Measurements from ENCODE around the gene TRIM9.

The TRIM9 gene

DNA sequence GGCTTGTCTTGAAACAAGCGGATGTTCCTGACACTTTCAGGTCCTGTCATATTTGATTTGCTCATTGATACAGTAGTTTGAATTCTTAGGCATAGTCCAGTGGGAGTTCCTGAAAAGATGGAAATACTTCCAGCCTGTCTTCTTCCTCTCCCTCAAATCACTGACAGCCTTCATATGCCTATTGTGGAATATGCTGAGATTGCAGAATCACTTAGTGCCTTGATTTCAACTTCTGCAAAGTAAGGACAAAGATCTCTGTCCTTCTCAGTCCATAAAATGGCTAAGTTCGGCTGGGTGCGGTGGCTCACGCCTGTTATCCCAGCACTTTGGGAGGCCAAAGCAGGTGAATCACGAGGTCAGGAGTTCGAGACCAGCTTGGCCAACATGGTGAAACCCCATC lies 143.9 kb downstream of the TRIM9 start:
- H3K36me3 ChIP-seq (replicated peaks; ENCODE audit: insufficient read depth, low read length), result no peaks in the 10 kb centered on the region
- H3F3A ChIP-seq (ENCODE audit: insufficient read depth, low read length), result no peaks in the 10 kb centered on the region
- H3K27ac ChIP-seq (ENCODE audit: low read length), result no peak overlapping the region
- no peaks in the 10 kb centered on the region for H3K27me3 ChIP-seq (replicated peaks; ENCODE audit: insufficient read depth, low read length)
- no peak for DNase-seq
- H3K9me2 ChIP-seq (replicated peaks; ENCODE audit: insufficient read depth, low read length), result no peaks in the 10 kb centered on the region
- H3K4me1 ChIP-seq (ENCODE audit: low read length), result no peaks in the 10 kb centered on the region
- no peak overlapping the region for H3K9ac ChIP-seq (ENCODE audit: low read length)
- no peaks in the 10 kb centered on the region for H4K20me1 ChIP-seq (ENCODE audit: insufficient read depth, low read length)
- no peak overlapping the region for H3K4me2 ChIP-seq (ENCODE audit: low read depth, low read length)
- no peaks in the 10 kb centered on the region for H3K9me3 ChIP-seq (replicated peaks; ENCODE audit: insufficient read depth, low read length)
- TF ChIP-seq EZH2phosphoT487 (IDR thresholded peaks at IDR 0.05; ENCODE audit: low read length) (no peak), EZH2 (optimal IDR thresholded peaks at IDR 0.05; ENCODE audit: low read depth, low read length) (no peak)
- TF ChIP-seq, protein P1, sequence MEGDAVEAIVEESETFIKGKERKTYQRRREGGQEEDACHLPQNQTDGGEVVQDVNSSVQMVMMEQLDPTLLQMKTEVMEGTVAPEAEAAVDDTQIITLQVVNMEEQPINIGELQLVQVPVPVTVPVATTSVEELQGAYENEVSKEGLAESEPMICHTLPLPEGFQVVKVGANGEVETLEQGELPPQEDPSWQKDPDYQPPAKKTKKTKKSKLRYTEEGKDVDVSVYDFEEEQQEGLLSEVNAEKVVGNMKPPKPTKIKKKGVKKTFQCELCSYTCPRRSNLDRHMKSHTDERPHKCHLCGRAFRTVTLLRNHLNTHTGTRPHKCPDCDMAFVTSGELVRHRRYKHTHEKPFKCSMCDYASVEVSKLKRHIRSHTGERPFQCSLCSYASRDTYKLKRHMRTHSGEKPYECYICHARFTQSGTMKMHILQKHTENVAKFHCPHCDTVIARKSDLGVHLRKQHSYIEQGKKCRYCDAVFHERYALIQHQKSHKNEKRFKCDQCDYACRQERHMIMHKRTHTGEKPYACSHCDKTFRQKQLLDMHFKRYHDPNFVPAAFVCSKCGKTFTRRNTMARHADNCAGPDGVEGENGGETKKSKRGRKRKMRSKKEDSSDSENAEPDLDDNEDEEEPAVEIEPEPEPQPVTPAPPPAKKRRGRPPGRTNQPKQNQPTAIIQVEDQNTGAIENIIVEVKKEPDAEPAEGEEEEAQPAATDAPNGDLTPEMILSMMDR (IDR thresholded peaks at IDR 0.05; ENCODE audit: low read length), result no peak
- H3K79me2 ChIP-seq (ENCODE audit: low read length), result no peaks in the 10 kb centered on the region
- H3K4me3 ChIP-seq (ENCODE audit: low read length), result no peak overlapping the region
- no peak overlapping the region for H2AFZ ChIP-seq (ENCODE audit: low read length)

DNA sequence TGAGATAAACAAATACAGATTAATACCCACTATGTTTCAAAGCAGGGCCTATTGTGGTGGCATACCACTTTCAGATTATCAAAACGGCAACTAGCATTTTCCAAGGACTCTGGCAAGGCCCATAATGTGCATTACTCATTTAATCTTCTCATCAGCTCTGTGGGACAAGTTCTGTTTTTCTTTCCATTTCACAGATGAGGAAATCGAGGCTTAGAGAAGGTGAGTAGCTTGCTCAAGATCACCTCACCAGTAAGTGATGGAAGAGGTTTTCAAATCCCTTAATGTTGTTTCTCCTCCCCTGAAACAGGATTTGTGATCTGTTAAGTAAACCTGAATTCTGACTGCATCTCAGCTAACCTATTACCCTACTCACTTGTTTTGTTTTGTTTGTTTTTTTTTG lies 146.7 kb downstream of the TRIM9 start:
- no peak for DNase-seq
- no peak overlapping the region for H3K9ac ChIP-seq (ENCODE audit: low read length)
- no peak overlapping the region for H2AFZ ChIP-seq (ENCODE audit: low read length)
- H3K4me3 ChIP-seq (ENCODE audit: low read length), result no peak overlapping the region
- no peaks in the 10 kb centered on the region for H3K27me3 ChIP-seq (replicated peaks; ENCODE audit: insufficient read depth, low read length)
- no peaks in the 10 kb centered on the region for H3F3A ChIP-seq (ENCODE audit: insufficient read depth, low read length)
- H3K4me1 ChIP-seq (ENCODE audit: low read length), result no peaks in the 10 kb centered on the region
- H3K4me2 ChIP-seq (ENCODE audit: low read depth, low read length), result no peak overlapping the region
- no peaks in the 10 kb centered on the region for H3K36me3 ChIP-seq (replicated peaks; ENCODE audit: insufficient read depth, low read length)
- no peak overlapping the region for H3K27ac ChIP-seq (ENCODE audit: low read length)
- no peaks in the 10 kb centered on the region for H3K9me3 ChIP-seq (replicated peaks; ENCODE audit: insufficient read depth, low read length)
- H4K20me1 ChIP-seq (ENCODE audit: insufficient read depth, low read length), result no peaks in the 10 kb centered on the region
- TF ChIP-seq, protein P1 (IDR thresholded peaks at IDR 0.05; ENCODE audit: low read length), result no peak
- no peak for TF ChIP-seq EZH2 (optimal IDR thresholded peaks at IDR 0.05; ENCODE audit: low read depth, low read length)
- TF ChIP-seq EZH2phosphoT487 (IDR thresholded peaks at IDR 0.05; ENCODE audit: low read length), result no peak
- H3K9me2 ChIP-seq (replicated peaks; ENCODE audit: insufficient read depth, low read length), result no peaks in the 10 kb centered on the region
- H3K79me2 ChIP-seq (ENCODE audit: low read length), result no peaks in the 10 kb centered on the region

DNA sequence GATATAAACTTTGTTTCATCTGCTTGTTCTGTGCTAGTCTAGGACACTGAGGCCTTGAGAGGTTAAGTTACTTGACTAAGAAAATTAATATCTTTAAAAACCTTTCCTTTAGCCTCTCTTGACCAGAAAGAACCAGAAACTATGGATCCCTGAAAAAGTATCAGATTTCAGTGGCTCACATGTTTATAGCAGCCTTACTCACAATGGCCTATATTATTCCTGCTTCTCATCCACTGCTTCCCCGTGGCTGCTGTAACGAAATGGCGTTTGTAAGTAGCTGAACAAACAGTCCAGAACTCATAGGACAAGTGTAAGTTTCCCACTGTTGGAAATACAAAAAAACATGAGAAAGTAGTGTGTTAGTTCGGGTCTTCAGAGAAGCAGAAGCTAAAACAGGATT lies 147.5 kb downstream of the TRIM9 start:
- Histone ChIP-seq H3K27ac (ENCODE audit: low read length) (no peak overlapping the region), H3K27me3 (replicated peaks; ENCODE audit: insufficient read depth, low read length) (no peaks in the 10 kb centered on the region), H3K9me3 (replicated peaks; ENCODE audit: insufficient read depth, low read length) (no peaks in the 10 kb centered on the region), H3K79me2 (ENCODE audit: low read length) (no peaks in the 10 kb centered on the region), H2AFZ (ENCODE audit: low read length) (no peak overlapping the region), H4K20me1 (ENCODE audit: insufficient read depth, low read length) (no peaks in the 10 kb centered on the region), H3K36me3 (replicated peaks; ENCODE audit: insufficient read depth, low read length) (no peaks in the 10 kb centered on the region), H3K4me2 (ENCODE audit: low read depth, low read length) (no peak overlapping the region), H3F3A (ENCODE audit: insufficient read depth, low read length) (no peaks in the 10 kb centered on the region), H3K4me3 (ENCODE audit: low read length) (no peak overlapping the region), H3K4me1 (ENCODE audit: low read length) (no peaks in the 10 kb centered on the region), H3K9me2 (replicated peaks; ENCODE audit: insufficient read depth, low read length) (no peaks in the 10 kb centered on the region), H3K9ac (ENCODE audit: low read length) (no peak overlapping the region)
- TF ChIP-seq, protein P1 (IDR thresholded peaks at IDR 0.05; ENCODE audit: low read length), result no peak
- TF ChIP-seq EZH2phosphoT487 (IDR thresholded peaks at IDR 0.05; ENCODE audit: low read length) (no peak), EZH2 (optimal IDR thresholded peaks at IDR 0.05; ENCODE audit: low read depth, low read length) (no peak)
- DNase-seq, result no peak
